HL-60 (cell line): ENCODE data around the gene ENPP6.

Experiments used
- TF ChIP-seq, protein P1 (sequence below): IDR thresholded peaks from 2 replicates; pipeline ENCODE4 v1.6.1; 2012; ENCODE audit warnings: low read depth; ENCODE audit not compliant: insufficient replicate concordance
- TF ChIP-seq, protein P2 (sequence below): IDR thresholded peaks from one replicate; pipeline ENCODE4 v1.5.1; 2011; ENCODE audit warnings: low read length, control low read depth, inconsistent platforms; ENCODE audit not compliant: insufficient read depth

DNA sequence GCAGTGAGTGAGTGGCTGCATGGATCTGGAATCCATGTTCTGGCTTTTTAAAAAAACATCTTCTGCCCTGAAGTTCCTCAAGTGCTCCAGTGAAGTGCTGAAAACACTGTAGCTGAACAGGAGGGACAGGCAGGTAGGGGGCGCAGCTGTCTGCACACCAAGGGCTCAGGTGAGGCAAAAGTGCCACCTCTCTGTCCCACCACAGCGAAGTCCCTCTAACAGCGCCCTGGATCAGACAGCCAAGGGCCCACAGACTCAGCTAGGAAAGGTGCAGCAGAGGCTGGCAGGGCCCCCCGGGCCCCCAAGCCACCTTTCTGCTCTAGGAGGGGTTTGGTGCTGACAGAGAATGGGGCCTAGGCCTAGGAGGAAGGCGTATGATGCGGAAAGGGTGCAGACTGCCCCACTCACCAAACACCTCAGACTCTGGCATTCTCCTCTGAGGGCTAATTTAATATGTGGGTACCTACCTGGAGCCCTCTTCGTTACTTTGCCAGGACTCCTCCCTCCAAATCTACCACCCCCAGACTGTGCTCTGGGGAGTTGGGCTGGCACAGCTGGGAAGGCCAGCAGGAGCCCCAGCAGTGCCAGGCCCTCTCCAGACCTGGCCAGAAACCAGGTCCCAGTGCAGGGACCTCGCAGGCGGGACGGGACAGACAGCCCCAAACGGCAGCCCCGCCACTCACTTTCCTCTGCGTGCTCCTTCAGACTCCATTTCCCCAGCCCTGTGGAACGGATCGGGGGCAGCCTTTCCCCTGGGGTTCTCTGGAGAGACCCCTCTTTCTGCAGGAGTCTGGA lies 73.7 kb downstream of the ENPP6 start:
- TF ChIP-seq, protein P1, sequence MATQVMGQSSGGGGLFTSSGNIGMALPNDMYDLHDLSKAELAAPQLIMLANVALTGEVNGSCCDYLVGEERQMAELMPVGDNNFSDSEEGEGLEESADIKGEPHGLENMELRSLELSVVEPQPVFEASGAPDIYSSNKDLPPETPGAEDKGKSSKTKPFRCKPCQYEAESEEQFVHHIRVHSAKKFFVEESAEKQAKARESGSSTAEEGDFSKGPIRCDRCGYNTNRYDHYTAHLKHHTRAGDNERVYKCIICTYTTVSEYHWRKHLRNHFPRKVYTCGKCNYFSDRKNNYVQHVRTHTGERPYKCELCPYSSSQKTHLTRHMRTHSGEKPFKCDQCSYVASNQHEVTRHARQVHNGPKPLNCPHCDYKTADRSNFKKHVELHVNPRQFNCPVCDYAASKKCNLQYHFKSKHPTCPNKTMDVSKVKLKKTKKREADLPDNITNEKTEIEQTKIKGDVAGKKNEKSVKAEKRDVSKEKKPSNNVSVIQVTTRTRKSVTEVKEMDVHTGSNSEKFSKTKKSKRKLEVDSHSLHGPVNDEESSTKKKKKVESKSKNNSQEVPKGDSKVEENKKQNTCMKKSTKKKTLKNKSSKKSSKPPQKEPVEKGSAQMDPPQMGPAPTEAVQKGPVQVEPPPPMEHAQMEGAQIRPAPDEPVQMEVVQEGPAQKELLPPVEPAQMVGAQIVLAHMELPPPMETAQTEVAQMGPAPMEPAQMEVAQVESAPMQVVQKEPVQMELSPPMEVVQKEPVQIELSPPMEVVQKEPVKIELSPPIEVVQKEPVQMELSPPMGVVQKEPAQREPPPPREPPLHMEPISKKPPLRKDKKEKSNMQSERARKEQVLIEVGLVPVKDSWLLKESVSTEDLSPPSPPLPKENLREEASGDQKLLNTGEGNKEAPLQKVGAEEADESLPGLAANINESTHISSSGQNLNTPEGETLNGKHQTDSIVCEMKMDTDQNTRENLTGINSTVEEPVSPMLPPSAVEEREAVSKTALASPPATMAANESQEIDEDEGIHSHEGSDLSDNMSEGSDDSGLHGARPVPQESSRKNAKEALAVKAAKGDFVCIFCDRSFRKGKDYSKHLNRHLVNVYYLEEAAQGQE = no peak
- TF ChIP-seq, protein P2, sequence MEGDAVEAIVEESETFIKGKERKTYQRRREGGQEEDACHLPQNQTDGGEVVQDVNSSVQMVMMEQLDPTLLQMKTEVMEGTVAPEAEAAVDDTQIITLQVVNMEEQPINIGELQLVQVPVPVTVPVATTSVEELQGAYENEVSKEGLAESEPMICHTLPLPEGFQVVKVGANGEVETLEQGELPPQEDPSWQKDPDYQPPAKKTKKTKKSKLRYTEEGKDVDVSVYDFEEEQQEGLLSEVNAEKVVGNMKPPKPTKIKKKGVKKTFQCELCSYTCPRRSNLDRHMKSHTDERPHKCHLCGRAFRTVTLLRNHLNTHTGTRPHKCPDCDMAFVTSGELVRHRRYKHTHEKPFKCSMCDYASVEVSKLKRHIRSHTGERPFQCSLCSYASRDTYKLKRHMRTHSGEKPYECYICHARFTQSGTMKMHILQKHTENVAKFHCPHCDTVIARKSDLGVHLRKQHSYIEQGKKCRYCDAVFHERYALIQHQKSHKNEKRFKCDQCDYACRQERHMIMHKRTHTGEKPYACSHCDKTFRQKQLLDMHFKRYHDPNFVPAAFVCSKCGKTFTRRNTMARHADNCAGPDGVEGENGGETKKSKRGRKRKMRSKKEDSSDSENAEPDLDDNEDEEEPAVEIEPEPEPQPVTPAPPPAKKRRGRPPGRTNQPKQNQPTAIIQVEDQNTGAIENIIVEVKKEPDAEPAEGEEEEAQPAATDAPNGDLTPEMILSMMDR = no peak
